Stimulated activated CD8-positive, alpha-beta memory T cell treated with anti-CD3 and anti-CD28 coated beads, Interleukin-4, amount 100 ng/mL, for 1 hour (primary cell): ENCODE results near the gene REXO1.
"Not testable (repeated sequence)": the region's sequence is repeated elsewhere in the genome, so short reads cannot be mapped to it uniquely, and the experiment has no call there.

ENCODE experiments used
- DNase-seq, 2 donors: peaks; one replicate each; pipeline ENCODE4 v3.0.0-alpha.2; 2020; ENCODE audit warnings: low read depth in 2 of 2, low spot score in 1 of 2

The REXO1 gene

DNA sequence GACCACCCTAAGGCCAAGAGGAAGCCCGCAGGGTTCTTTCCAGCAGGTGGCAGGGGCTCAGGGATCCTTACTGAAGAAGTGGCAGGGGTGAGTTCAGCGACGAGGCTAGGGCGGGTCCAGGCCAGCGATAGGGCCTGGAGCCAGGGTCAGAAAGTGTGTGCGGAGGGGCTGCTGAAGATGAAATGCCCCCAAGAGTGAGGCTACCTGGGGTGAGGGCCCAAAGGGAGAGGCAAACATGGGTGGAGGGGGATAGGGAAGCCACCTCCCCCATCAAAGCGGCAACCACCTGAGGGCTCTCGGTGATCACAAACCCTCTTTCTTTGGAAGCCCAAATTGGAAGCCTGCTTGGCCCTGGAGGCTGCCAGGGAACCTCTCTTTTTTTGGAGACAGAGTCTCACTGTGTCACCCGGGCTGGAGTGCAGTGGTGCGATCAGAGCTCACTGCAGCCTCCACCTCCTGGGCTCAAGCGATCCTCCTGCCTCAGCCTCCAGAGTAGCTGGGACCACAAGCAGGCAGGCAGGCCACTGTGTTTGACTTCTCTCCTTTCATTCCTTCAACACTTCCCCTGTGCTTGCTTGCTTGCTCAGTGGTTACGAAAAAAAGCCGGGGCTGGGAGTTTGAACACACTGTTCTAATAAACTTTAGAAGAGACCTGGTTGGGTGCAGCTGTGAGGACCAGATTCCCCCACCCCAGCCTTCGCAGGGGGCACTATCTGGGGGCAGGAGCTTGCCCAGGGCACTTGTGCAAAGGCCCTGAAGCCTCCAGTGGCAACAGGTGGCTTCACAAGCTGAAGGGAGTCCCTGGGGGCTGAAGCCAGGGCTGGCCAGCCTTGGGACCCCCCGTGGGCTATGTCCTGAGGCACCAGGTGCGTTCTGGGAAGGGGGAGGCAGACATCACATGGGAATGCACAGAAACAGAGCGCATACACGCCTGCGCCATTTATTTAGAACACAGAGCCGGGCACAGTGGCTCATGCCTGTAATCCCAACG lies 34.8 kb downstream of the REXO1 start:
- no peak for DNase-seq

DNA sequence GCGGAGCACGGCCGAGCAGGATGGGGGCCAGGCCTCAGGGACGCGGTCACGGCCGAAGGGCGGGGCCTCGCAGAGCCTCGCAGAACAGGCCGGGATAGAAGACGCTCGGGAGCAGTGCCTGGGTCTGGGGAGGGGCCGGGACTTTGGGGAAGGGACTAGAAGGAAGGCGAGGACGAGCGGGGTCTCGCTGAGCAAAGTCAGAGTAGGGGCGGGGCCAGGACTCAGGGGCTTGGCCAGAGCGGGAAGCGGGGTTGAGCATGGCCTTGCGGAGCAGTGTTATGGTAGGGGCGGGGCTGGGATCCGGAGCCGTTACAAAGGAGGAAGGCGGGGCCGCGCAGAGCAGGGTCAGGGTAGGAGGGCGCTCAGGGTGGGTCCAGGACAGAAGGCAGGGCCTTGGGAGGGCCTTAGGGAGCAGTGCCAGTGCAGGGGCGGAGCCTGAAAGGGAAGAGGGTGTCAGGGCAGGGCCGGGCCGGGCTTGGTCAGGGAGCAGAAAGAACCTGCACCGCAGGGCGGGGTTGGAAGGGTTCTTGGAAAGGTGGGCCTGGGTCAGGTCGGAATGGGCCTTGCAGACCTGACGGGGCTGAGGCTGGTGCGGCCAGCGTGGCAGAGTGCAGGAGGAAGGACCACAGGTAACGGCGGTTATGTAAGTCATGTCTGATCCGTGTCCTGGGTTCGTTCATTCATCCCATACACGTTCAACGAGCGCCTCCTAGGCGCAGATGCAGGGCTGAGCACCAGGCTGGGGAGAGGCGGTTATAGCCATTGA lies 35.7 kb downstream of the REXO1 start:
- peak; percentile 51 to 67 for DNase-seq

DNA sequence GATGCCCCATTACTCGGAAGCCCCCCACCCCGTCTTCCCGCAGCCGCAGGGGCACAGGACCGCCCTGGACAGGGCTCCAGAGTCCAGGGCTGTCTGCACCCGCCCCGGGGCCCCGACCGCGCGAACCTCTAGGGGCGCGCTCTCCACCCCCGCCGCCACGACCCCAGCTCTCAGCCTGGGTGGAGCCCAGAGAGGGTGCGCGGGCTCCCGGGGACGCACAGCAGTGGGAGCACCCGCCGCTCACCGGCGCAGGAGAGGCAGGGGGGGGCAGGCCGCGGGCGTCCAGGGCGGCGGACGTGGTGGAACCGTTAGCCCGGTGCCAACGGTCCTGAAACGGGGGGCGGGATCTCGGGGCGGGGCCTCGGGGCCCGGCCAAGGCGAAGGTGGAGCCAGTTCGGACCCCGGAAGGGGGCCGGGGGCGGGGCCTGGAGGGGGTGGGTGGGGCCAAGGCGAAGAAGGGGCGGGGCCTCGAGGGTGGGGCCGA lies 36.3 kb downstream of the REXO1 start, which contains the start of gene ATP8B3:
ATP8B3 (minus strand) TSS at position 335 of the 484 bp plus-strand sequence. CDS start 540 bp downstream, outside the sequence.
- peak; percentile 36 to 59 for DNase-seq

DNA sequence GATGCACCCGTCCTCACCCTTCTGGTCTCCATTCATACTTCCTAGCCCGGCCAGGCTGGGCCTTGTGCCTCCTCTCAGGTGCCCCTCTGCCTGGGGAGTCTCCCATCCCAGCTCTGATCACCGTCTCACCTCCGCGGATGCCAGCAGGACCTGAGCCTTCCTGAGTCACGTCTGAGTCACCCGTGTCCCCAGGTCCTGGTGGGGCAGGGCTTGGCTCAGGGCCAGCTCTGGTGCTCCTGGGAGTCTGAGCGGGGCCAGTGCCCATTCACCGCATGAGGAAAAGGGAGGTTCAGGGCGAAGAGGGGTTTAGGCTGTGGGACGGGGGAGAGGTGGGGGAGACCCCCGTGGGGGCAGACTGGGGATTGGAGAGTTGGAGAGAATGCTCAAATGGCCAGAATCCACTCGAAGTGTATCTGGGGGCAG lies 36.8 kb downstream of the REXO1 start:
- peak; percentile 17 to 25 for DNase-seq

DNA sequence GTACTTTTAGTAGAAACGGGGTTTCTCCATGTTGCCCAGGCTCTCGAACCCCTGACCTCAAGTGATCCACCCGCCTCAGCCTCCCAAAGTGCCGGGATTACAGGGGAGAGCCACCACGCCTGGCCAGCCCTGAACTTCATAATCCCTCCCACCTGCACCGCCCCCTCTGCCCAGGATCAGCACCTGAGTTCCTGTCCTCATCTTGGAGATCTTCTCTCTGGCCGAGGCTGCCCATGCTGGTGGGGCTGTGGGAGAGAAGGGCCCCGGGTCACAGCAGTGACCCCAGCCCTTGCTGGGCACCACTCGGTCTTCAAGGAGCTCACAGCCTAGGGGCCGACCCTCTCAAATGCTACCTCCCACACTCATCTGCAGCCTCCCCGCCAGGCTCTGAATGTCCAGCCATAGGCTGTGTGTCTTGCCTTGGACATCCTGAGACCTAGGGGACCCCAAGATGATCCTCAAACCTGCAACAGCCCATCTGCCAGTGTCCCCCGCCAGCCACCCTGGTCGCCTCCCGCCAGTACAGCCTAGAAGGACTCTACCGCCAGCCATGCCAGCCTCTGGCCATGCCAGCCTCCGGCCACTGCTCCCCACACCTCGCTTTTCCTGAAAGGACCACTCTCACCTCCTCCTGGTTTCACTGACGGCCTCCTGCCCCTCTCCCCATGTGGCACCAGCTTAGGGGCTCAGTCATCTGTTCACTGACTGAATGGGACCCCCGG lies 37.7 kb downstream of the REXO1 start:
- DNase-seq = no peak

DNA sequence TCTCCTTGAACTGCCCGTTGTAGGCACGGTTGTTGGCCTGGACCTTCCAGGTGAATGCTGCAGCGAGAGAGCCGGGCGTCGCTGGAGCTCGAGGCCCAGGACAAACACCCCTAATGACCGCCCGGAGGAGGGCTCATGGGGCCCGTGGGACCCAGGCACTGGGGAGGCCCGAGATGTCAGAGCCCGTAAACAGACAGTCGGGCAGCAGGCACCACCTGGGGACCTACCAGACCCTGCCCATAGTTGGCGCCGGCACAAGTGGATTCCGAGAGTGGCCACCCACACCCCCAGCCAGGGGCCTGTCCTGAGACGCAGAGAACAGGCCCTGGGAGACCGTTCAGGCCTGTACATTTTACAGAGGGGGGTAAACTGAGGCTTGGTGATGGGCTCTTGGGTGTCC lies 38.6 kb downstream of the REXO1 start:
- no peak for DNase-seq

DNA sequence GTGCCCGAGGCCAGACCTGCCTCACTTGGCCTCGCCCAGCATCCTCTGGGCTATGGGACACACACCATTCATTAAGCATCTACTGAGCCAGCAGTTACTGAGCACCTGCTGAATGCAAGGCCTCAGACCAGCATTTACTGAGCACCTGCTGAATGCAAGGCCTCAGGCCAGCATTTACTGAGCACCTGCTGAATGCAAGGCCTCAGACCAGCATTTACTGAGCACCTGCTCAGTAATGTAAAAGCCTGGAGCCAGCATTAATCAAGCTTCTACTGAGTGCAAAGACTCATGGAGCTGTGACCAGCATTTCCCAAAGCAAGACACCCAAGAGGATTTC lies 39.9 kb downstream of the REXO1 start:
- no peak for DNase-seq

DNA sequence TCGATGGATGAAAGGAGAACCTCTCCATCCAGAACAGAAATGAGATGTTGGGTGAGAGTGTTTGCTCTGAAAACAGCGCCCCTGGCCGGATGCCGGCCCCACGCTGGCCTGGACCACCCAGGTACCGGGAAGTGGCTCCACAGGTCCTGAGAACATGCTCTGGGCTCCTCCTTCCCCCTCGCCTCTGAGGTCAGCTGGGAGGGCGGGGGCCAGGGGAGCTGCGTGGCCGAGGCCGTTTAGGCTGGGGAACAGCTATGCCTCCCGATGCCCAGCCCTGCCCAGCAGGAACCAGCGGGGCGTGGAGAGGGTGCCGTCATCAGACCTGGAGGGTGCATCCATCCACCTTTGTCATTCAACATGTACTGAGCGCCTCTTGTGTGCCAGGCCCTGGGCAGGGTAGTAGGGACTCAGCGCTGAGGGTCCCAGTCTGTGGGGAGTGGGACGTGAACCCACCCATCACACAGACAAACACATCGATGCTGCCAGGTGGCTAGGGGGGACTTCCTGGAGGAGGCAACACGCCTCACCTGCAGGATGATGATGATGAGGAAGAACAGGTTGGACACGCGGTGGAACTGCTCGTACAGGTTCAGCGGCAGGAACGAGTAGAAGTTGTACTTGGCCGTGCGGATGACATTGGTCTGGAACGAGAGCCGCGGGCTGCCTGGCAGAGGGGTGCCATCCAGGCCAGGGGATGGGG lies 40.4 kb downstream of the REXO1 start:
- DNase-seq = no peak

DNA sequence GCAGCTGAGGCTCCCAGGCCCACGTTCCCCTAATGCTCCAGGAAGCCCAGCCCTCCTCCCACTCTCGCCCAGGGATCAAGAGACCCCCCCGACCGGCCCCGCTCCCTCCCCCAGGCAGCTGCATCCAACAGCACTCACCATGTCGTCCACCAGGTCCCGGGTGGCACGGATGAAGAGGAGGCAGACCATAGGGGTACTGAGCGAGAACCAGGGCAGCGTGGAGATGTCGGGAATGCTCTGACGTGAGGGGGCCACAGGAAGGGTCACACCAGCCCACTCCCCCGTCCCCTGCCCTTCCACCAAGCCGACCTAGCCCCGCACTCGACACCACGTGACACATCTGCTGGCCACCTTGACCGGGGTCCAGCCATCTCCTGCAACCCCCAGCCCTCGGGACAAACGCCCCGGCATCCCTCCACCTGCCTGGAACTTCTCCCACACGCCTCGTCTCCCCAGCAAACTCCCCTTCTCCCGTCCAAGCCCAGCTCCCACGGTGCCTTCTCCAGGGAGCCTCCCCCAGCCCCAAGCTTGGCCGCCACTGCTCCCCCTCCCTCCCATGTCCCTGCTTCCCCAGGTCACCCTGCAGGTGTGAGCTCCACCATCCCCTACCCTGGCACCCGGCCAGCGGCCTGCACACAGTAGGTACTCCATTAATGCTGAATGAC lies 41.1 kb downstream of the REXO1 start:
- no peak for DNase-seq

DNA sequence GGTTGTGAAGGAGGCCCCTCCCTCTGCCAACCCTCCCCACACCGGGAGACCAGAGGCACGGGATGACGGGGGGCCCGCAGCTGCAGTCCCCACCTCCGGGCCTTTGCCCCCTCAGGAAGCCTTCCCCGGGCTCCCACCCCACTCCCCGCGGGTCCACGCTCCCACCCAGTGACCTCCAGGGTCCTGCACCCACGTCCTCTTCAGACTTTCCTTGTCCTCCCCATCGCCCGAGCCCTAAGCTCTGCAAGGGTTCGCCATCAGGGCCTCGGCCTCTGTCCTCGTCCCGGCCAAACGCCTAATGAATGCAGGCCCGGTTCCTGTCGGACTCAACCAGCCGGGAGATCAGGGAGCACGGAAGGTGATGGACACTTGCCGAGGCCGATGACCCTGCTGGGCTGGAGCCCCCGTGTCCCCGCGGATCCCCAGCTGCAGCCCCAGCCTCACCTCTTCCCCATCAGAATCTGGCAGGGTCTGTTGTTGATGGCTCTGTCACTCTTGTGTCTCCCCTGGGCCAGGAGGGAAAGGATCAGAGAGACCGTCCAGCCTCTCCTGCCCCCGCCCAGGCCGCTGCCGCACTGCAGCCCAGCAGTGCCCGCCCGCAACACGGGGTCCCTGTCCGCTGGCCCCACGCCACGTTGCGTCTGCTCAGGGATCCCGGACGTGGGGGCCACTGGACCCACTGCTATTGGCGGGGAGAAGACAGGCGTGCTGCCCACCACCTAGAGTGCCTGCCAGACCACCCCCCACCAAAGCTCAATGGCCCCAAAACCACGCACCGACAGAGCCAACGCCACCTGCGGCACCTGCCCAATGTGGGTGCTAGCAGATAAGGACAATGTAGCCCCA lies 41.9 kb downstream of the REXO1 start:
- no peak for DNase-seq

DNA sequence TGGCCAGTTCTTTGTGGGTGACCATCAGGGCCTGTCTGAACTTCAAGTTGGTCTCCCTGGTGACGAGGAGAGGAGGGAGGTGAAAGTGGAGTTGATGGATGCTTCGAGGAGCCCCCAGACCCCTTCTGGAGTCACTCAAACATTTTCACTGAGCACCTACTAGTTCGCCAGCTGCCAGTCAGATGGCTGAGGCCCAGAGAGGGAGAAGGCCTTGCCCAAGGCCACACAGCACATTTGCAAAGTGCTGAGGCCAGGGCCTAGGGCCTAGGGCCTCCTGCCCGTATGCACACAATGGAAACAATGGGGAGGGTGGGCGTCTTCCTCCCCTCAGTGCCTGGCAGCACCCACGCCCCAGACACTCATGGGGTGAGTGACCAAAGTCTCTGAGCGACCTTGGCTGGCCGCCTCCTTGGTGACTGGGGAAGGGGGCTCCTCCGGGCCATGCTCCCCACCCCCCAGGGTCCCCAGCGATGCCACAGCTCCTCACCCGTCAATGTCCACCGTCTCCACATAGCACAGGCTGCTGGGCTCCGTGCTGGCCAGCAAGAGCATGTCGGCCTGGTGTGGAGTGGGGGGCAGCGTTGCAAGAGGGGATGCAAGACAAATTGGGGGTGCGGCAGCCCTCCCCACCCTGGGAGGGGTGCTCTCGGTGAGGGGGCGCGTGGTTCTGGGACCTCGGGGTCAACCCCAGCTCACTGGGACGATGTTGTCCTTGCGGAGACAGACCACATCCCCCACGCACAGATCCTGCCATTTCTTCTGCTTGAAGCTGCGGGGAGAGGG lies 42.7 kb downstream of the REXO1 start:
- DNase-seq = no peak

DNA sequence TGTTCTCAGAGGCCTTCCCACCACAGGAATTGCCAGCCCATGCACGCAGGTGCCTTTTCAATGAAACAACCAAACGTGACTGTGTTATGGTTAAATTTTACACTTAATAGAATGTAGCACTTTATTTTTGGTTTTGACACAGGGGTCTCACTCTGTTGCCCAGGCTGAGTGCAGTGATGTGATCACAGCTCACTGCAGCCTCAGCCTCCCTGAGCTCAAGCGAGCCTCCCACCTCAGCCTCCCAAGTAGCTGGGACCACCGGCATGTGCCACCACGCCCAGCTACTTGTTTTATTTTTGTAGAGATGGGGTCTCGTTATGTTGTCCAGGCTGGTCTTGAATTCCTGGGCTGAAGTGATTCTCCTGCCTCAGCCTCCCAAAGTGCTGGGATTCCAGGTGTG lies 43.4 kb downstream of the REXO1 start:
- DNase-seq = no peak

DNA sequence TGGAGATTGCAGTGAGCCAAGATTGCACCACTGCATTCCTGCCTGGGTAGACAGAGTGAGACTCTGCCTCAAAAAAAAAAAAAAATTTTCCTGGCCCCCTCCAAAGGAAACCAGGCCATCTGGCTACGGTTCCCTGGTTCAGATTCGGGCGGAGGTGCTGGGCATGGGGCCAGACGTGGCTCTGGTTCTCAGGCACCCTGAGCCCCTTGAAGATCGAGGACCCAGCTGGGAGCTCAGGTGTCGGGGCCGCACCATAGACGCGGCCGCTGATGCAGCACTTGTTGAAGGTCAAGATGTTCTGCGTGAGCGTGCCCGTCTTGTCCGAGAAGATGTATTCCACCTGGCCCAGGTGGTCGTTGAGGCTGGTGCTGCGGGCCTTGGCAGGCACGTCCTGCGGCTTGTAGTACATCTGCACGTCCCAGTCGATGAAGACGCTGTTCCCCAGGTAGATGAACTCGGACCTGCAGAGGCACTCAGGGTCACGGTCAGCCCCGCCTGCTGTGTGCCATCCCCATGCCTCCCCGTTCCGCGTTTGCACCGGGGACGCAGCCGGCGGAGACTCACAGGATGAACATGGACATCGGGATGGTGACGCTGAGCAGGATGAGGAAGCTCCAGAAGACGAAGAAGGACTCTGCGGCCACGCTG lies 48.5 kb downstream of the REXO1 start:
- DNase-seq = no peak

DNA sequence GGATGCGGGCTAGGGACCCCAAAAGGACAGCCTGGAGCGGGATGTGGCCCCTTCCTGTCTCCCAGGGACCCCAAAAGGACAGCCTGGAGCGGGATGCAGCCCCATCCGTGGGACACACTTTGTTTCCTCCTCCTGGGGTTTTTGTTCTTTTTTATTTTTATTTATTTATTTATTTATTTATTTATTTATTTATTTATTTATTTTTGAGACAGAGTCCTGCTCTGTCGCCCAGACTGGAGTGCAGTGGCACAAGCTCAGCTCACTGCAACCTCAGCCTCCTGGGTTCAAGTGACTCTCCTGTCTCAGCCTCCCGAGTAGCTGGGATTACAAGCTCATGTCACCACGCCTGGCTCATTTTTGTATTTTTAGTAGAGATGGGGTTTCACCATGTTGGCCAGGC lies 51.0 kb downstream of the REXO1 start:
- DNase-seq = not testable (repeated sequence)

DNA sequence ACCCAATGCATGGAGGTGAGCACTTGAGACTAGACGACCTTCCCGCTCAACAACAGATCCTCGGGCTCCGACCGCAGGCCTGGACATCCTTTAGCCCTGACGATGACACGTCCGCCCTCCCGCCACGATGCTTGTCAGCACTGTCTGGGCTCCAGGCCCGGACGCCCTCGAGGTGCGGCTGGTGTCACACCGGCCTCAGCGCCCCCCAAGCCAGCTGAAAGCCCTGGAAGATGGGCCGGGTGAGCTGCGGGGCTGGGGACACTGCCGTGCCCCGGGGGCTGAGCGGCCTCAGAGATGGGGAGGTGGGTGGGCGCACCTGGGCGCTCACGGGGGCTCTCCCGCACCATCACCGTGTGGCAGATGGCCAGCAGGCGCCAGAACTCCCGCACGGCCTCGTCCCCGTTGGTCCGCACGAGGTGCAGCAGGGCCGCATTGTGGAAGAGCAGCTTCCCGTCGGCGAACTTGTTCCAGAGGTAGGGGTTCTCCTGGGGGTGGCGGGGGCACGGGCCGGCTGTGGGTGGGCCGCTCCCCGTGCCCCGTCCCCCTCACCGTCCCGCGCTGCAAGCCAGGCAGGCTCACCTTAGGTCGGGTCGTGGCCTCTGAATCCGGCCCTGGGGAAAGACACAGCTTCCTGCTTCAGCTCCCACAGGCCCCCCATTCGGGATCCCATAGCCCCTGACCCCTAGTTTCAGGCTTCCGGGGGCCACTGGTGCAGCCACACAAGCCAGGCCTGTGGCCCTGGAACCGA lies 51.7 kb downstream of the REXO1 start:
- no peak for DNase-seq

DNA sequence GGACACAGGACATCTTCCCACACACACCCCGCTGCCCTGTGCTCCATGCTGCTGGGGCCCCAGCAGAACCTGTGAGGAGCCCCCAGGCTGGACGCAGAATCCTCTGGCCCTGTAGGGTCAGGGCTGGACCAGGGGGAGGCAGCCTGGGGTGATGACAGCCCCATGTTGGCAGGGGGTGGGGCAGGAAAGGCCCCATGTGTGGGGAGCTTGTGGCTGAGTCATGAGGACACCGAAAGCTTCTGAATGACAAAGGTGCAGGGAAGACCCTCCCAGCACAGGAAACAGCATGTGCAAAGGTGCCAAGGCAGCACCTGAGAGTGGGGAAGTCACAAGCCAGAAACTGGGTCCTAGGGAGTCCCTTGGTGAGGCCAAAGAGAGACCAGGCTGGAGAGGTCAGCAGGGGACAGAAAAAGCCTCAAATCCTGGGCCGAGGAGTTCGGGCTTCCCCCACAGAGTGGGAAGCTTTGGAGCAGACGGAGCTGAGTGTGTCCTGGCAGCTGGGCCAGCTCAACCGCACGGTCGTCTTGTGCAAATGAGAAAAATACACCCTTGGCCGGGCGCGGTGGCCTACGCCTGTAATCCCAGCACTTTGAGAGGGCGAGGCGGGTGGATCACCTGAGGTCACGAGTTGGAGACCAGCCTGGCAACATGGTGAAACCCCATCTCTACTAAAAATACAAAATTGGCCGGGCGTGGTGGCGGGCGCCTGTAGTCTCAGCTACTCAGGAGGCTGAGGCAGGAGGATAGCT lies 53.7 kb downstream of the REXO1 start:
- DNase-seq = no peak

DNA sequence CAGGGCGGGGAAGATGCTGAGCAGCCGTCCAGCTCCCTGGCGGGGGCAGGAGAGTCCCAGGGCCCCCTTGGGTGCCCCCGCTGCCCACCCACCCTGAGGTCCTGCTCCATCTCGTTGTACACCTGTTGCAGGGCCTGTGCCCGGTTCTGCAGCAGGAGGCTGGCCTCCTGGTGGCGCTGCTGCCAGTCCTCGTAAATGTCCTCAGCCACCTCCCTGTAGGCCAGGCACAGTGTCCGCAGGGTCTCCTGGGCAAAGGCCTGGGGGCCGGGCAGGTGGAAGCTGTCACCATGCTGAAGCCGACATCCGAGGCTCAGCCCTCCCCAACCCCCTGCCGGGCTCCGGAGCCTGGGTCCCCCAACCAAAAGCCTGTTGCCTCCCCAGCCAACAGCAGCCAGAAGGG lies 56.4 kb downstream of the REXO1 start:
- no peak for DNase-seq
